ENCODE results near the gene MED13.

Gene MED13

GRCh38 chr17:61972311-61972710, 92.8 kb downstream of the MED13 start:
- no peaks in the 10 kb centered on the region for H3K4me1 ChIP-seq (ENCODE audit: control insufficient read depth in 1 of 2, insufficient read depth in 2 of 2, low read length in 2 of 2)
- no peaks in the 10 kb centered on the region for H3K27me3 ChIP-seq (ENCODE audit: control insufficient read depth in 1 of 2, insufficient read depth in 2 of 2, low read length in 2 of 2)
- H3K27ac ChIP-seq (ENCODE audit: low read depth, low read length): no peak overlapping the region
- no peaks in the 10 kb centered on the region for H3K9me3 ChIP-seq (ENCODE audit: control insufficient read depth in 1 of 2, low read length in 2 of 2)
- H3K4me3 ChIP-seq (ENCODE audit: low read depth in 1 of 2, low read length in 2 of 2): no peak overlapping the region
- H3K9ac ChIP-seq (ENCODE audit: low read depth in 1 of 2, low read length in 2 of 2): no peak overlapping the region
- peaks cover 10 to 45% of the 10 kb centered on the region in 2 donors for H3K36me3 ChIP-seq (ENCODE audit: control insufficient read depth in 1 of 2, insufficient read depth in 2 of 2, low read length in 2 of 2)

- no peaks in the 10 kb centered on the region for H3K4me1 ChIP-seq (ENCODE audit: control insufficient read depth in 1 of 2, insufficient read depth in 2 of 2, low read length in 2 of 2)
- H3K27ac ChIP-seq (ENCODE audit: low read depth, low read length): no peak overlapping the region
- H3K36me3 ChIP-seq (ENCODE audit: control insufficient read depth in 1 of 2, insufficient read depth in 2 of 2, low read length in 2 of 2): peaks cover 19 to 62% of the 10 kb centered on the region in 2 donors
- H3K9ac ChIP-seq (ENCODE audit: low read depth in 1 of 2, low read length in 2 of 2): no peak overlapping the region
- no peak overlapping the region for H3K4me3 ChIP-seq (ENCODE audit: low read depth in 1 of 2, low read length in 2 of 2)
- no peaks in the 10 kb centered on the region for H3K9me3 ChIP-seq (ENCODE audit: control insufficient read depth in 1 of 2, low read length in 2 of 2)
- no peaks in the 10 kb centered on the region for H3K27me3 ChIP-seq (ENCODE audit: control insufficient read depth in 1 of 2, insufficient read depth in 2 of 2, low read length in 2 of 2)
Observed at GRCh38 chr17:61970030-61970429, 95.0 kb downstream of the MED13 start.

- H3K9me3 ChIP-seq (ENCODE audit: control insufficient read depth in 1 of 2, low read length in 2 of 2): no peaks in the 10 kb centered on the region
- no peak overlapping the region for H3K9ac ChIP-seq (ENCODE audit: low read depth in 1 of 2, low read length in 2 of 2)
- no peak overlapping the region for H3K4me3 ChIP-seq (ENCODE audit: low read depth in 1 of 2, low read length in 2 of 2)
- peaks cover 25 to 69% of the 10 kb centered on the region in 2 donors for H3K36me3 ChIP-seq (ENCODE audit: control insufficient read depth in 1 of 2, insufficient read depth in 2 of 2, low read length in 2 of 2)
- H3K27me3 ChIP-seq (ENCODE audit: control insufficient read depth in 1 of 2, insufficient read depth in 2 of 2, low read length in 2 of 2): no peaks in the 10 kb centered on the region
- no peaks in the 10 kb centered on the region for H3K4me1 ChIP-seq (ENCODE audit: control insufficient read depth in 1 of 2, insufficient read depth in 2 of 2, low read length in 2 of 2)
- H3K27ac ChIP-seq (ENCODE audit: low read depth, low read length): no peak overlapping the region
Observed at GRCh38 chr17:61968757-61969156, 96.3 kb downstream of the MED13 start.

- H3K9me3 ChIP-seq (ENCODE audit: control insufficient read depth in 1 of 2, low read length in 2 of 2): no peaks in the 10 kb centered on the region
- H3K4me3 ChIP-seq (ENCODE audit: low read depth in 1 of 2, low read length in 2 of 2): no peak overlapping the region
- no peak overlapping the region for H3K27ac ChIP-seq (ENCODE audit: low read depth, low read length)
- no peak overlapping the region for H3K9ac ChIP-seq (ENCODE audit: low read depth in 1 of 2, low read length in 2 of 2)
- H3K36me3 ChIP-seq (ENCODE audit: control insufficient read depth in 1 of 2, insufficient read depth in 2 of 2, low read length in 2 of 2): peaks cover 30 to 77% of the 10 kb centered on the region in 2 donors
- no peaks in the 10 kb centered on the region for H3K4me1 ChIP-seq (ENCODE audit: control insufficient read depth in 1 of 2, insufficient read depth in 2 of 2, low read length in 2 of 2)
- no peaks in the 10 kb centered on the region for H3K27me3 ChIP-seq (ENCODE audit: control insufficient read depth in 1 of 2, insufficient read depth in 2 of 2, low read length in 2 of 2)
Observed at GRCh38 chr17:61967729-61968128, 97.3 kb downstream of the MED13 start.

GRCh38 chr17:61966191-61966590, 98.9 kb downstream of the MED13 start:
- Histone ChIP-seq H3K27me3 (ENCODE audit: control insufficient read depth in 1 of 2, insufficient read depth in 2 of 2, low read length in 2 of 2) (no peaks in the 10 kb centered on the region), H3K27ac (ENCODE audit: low read depth, low read length) (no peak overlapping the region), H3K9ac (ENCODE audit: low read depth in 1 of 2, low read length in 2 of 2) (no peak overlapping the region), H3K9me3 (ENCODE audit: control insufficient read depth in 1 of 2, low read length in 2 of 2) (no peaks in the 10 kb centered on the region), H3K4me3 (ENCODE audit: low read depth in 1 of 2, low read length in 2 of 2) (no peak overlapping the region), H3K4me1 (ENCODE audit: control insufficient read depth in 1 of 2, insufficient read depth in 2 of 2, low read length in 2 of 2) (no peaks in the 10 kb centered on the region), H3K36me3 (ENCODE audit: control insufficient read depth in 1 of 2, insufficient read depth in 2 of 2, low read length in 2 of 2) (peaks cover 39 to 80% of the 10 kb centered on the region in 2 donors)

- Histone ChIP-seq H3K36me3 (ENCODE audit: control insufficient read depth in 1 of 2, insufficient read depth in 2 of 2, low read length in 2 of 2) (peaks cover 42 to 73% of the 10 kb centered on the region in 2 donors), H3K27ac (ENCODE audit: low read depth, low read length) (no peak overlapping the region), H3K9me3 (ENCODE audit: control insufficient read depth in 1 of 2, low read length in 2 of 2) (no peaks in the 10 kb centered on the region), H3K9ac (ENCODE audit: low read depth in 1 of 2, low read length in 2 of 2) (no peak overlapping the region), H3K4me3 (ENCODE audit: low read depth in 1 of 2, low read length in 2 of 2) (no peak overlapping the region), H3K27me3 (ENCODE audit: control insufficient read depth in 1 of 2, insufficient read depth in 2 of 2, low read length in 2 of 2) (no peaks in the 10 kb centered on the region), H3K4me1 (ENCODE audit: control insufficient read depth in 1 of 2, insufficient read depth in 2 of 2, low read length in 2 of 2) (no peaks in the 10 kb centered on the region)
Observed at GRCh38 chr17:61955619-61956018, 109.5 kb downstream of the MED13 start.

GRCh38 chr17:61947367-61948078, 117.6 kb downstream of the MED13 start:
- Histone ChIP-seq H3K9me3 (ENCODE audit: control insufficient read depth in 1 of 2, low read length in 2 of 2) (no peaks in the 10 kb centered on the region), H3K36me3 (ENCODE audit: control insufficient read depth in 1 of 2, insufficient read depth in 2 of 2, low read length in 2 of 2) (peaks cover 39 to 76% of the 10 kb centered on the region in 2 donors), H3K4me1 (ENCODE audit: control insufficient read depth in 1 of 2, insufficient read depth in 2 of 2, low read length in 2 of 2) (no peaks in the 10 kb centered on the region), H3K27me3 (ENCODE audit: control insufficient read depth in 1 of 2, insufficient read depth in 2 of 2, low read length in 2 of 2) (no peaks in the 10 kb centered on the region), H3K9ac (ENCODE audit: low read depth in 1 of 2, low read length in 2 of 2) (no peak overlapping the region), H3K27ac (ENCODE audit: low read depth, low read length) (no peak overlapping the region), H3K4me3 (ENCODE audit: low read depth in 1 of 2, low read length in 2 of 2) (no peak overlapping the region)

- no peak overlapping the region for H3K4me3 ChIP-seq (ENCODE audit: low read depth in 1 of 2, low read length in 2 of 2)
- H3K4me1 ChIP-seq (ENCODE audit: control insufficient read depth in 1 of 2, insufficient read depth in 2 of 2, low read length in 2 of 2): no peaks in the 10 kb centered on the region
- H3K9ac ChIP-seq (ENCODE audit: low read depth in 1 of 2, low read length in 2 of 2): no peak overlapping the region
- H3K27me3 ChIP-seq (ENCODE audit: control insufficient read depth in 1 of 2, insufficient read depth in 2 of 2, low read length in 2 of 2): no peaks in the 10 kb centered on the region
- H3K27ac ChIP-seq (ENCODE audit: low read depth, low read length): no peak overlapping the region
- peaks cover 35 to 66% of the 10 kb centered on the region in 2 donors for H3K36me3 ChIP-seq (ENCODE audit: control insufficient read depth in 1 of 2, insufficient read depth in 2 of 2, low read length in 2 of 2)
- H3K9me3 ChIP-seq (ENCODE audit: control insufficient read depth in 1 of 2, low read length in 2 of 2): no peaks in the 10 kb centered on the region
Observed at GRCh38 chr17:61946359-61946758, 118.7 kb downstream of the MED13 start.

- peaks cover 19 to 40% of the 10 kb centered on the region in 2 donors for H3K36me3 ChIP-seq (ENCODE audit: control insufficient read depth in 1 of 2, insufficient read depth in 2 of 2, low read length in 2 of 2)
Observed at GRCh38 chr17:61943117-61943516, 122.0 kb downstream of the MED13 start.

GRCh38 chr17:61942085-61942484, 123.0 kb downstream of the MED13 start:
- Histone ChIP-seq H3K27me3 (ENCODE audit: control insufficient read depth in 1 of 2, insufficient read depth in 2 of 2, low read length in 2 of 2) (no peaks in the 10 kb centered on the region), H3K9me3 (ENCODE audit: control insufficient read depth in 1 of 2, low read length in 2 of 2) (no peaks in the 10 kb centered on the region), H3K9ac (ENCODE audit: low read depth in 1 of 2, low read length in 2 of 2) (no peak overlapping the region), H3K36me3 (ENCODE audit: control insufficient read depth in 1 of 2, insufficient read depth in 2 of 2, low read length in 2 of 2) (peaks cover 14 to 30% of the 10 kb centered on the region in 2 donors), H3K27ac (ENCODE audit: low read depth, low read length) (no peak overlapping the region), H3K4me1 (ENCODE audit: control insufficient read depth in 1 of 2, insufficient read depth in 2 of 2, low read length in 2 of 2) (no peaks in the 10 kb centered on the region), H3K4me3 (ENCODE audit: low read depth in 1 of 2, low read length in 2 of 2) (no peak overlapping the region)

More at GRCh38 chr17:61943117-61943516, 122.0 kb downstream of the MED13 start:
- H3K4me1 ChIP-seq (ENCODE audit: control insufficient read depth in 1 of 2, insufficient read depth in 2 of 2, low read length in 2 of 2): no peaks in the 10 kb centered on the region
- no peaks in the 10 kb centered on the region for H3K9me3 ChIP-seq (ENCODE audit: control insufficient read depth in 1 of 2, low read length in 2 of 2)
- H3K27ac ChIP-seq (ENCODE audit: low read depth, low read length): no peak overlapping the region
- H3K9ac ChIP-seq (ENCODE audit: low read depth in 1 of 2, low read length in 2 of 2): no peak overlapping the region
- no peaks in the 10 kb centered on the region for H3K27me3 ChIP-seq (ENCODE audit: control insufficient read depth in 1 of 2, insufficient read depth in 2 of 2, low read length in 2 of 2)
- H3K4me3 ChIP-seq (ENCODE audit: low read depth in 1 of 2, low read length in 2 of 2): no peak overlapping the region
